Measurements from ENCODE around the gene MEPCE. TPM values are rescaled to one million over a fixed set of nuclear protein-coding genes. Genes with fewer than 3 reads are reported as not detected.
A peak's percentile ranks its signal among the peaks of the same experiment; 100 is the strongest.

MEPCE gene
- total RNA-seq, 2 donors from 2014 or later: 14.0 to 34.9 TPM

- H3K9me3 ChIP-seq: no peaks in the 10 kb centered on the region
- no peaks in the 10 kb centered on the region for H3K36me3 ChIP-seq (replicated peaks in 1 of 2; ENCODE audit: insufficient read depth in 1 of 2, low read depth in 2 of 2)
- TF ChIP-seq POLR2A (IDR thresholded peaks at IDR 0.05) (peak; percentile 49 to 93 (median 87)), CTCF (IDR thresholded peaks at IDR 0.05) (no peak)
- H3K4me1 ChIP-seq: peaks cover 44% of the 10 kb centered on the region
- WGBS, 2 donors: 1% methylated on average over 22 of the region's 27 CpGs
- intact Hi-C loops (cut with DNase I): loop anchor here (10.0 kb wide), 1 partner anchor 206 kb away; no protein-coding TSS in a partner anchor
- DNase-seq (peak; percentile 95 to 96 (median 96)), ATAC-seq (peak; percentile 86)
- H3K27ac ChIP-seq: peak within 1 kb of the TSS; percentile 46 to 86 (median 84)
- peak within 1 kb of the TSS; percentile 66 to 94 for H3K4me3 ChIP-seq
- H3K27me3 ChIP-seq: no peaks in the 10 kb centered on the region
Measured at GRCh38 chr7:100478958-100479660, 49.5 kb downstream of the MEPCE start, which contains the start of gene TSC22D4. TSC22D4 (minus strand) TSS chr7:100479214; CDS start chr7:100478038, 1,176 bp downstream.

- TF ChIP-seq CTCF (IDR thresholded peaks at IDR 0.05): no peak
- no peak for TF ChIP-seq POLR2A (IDR thresholded peaks at IDR 0.05)
- H3K4me3 ChIP-seq: no peak overlapping the region
- H3K27me3 ChIP-seq: no peaks in the 10 kb centered on the region
- intact Hi-C loops (cut with DNase I): no loop called here
- no peak for ATAC-seq
- peaks cover 31% of the 10 kb centered on the region for H3K4me1 ChIP-seq
- H3K36me3 ChIP-seq (replicated peaks in 1 of 2; ENCODE audit: insufficient read depth in 1 of 2, low read depth in 2 of 2): no peaks in the 10 kb centered on the region
- no peak for DNase-seq
- H3K27ac ChIP-seq: no peak overlapping the region
- 79 to 81% methylated on average over 1 of the region's 1 CpG for WGBS, 2 donors
- no peaks in the 10 kb centered on the region for H3K9me3 ChIP-seq
Measured at GRCh38 chr7:100481466-100481865, 51.8 kb downstream of the MEPCE start.

- H3K27ac ChIP-seq: peak overlapping the region in 3 of 4 donors; percentile 18 to 61 (median 45)
- intact Hi-C loops (cut with DNase I): no loop called here
- TF ChIP-seq POLR2A (IDR thresholded peaks at IDR 0.05): no peak
Measured at GRCh38 chr7:100482728-100483089, 53.1 kb downstream of the MEPCE start.

GRCh38 chr7:100483090-100483721 is 53.6 kb downstream of the MEPCE start:
- 0 to 3% methylated on average over 14 to 28 of the region's 79 CpGs for WGBS, 2 donors

More at GRCh38 chr7:100482728-100483089, 53.1 kb downstream of the MEPCE start:
- ATAC-seq: no peak
- peak overlapping the region in 1 of 2 donors; percentile 18 for H3K4me3 ChIP-seq
- H3K36me3 ChIP-seq (replicated peaks in 1 of 2; ENCODE audit: insufficient read depth in 1 of 2, low read depth in 2 of 2): no peaks in the 10 kb centered on the region
- WGBS, 2 donors: 26 to 34% methylated on average over 13 to 14 of the region's 14 CpGs
- no peaks in the 10 kb centered on the region for H3K27me3 ChIP-seq
- H3K9me3 ChIP-seq: no peaks in the 10 kb centered on the region
- H3K4me1 ChIP-seq: peaks cover 18% of the 10 kb centered on the region
- no peak for DNase-seq

More at GRCh38 chr7:100483090-100483721, 53.6 kb downstream of the MEPCE start:
- peak; percentile 69 for ATAC-seq
- peak overlapping the region; percentile 9 to 18 for H3K4me3 ChIP-seq
- TF ChIP-seq POLR2A (IDR thresholded peaks at IDR 0.05) (no peak), CTCF (IDR thresholded peaks at IDR 0.05) (peak; percentile 67 to 99 (median 97))
- peak; percentile 59 to 75 (median 66) for DNase-seq
- H3K27me3 ChIP-seq: no peaks in the 10 kb centered on the region
- intact Hi-C loops (cut with DNase I): no loop called here
- peak overlapping the region in 3 of 4 donors; percentile 44 to 61 (median 45) for H3K27ac ChIP-seq
- H3K9me3 ChIP-seq: no peaks in the 10 kb centered on the region
- H3K36me3 ChIP-seq (replicated peaks in 1 of 2; ENCODE audit: insufficient read depth in 1 of 2, low read depth in 2 of 2): no peaks in the 10 kb centered on the region
- peaks cover 15% of the 10 kb centered on the region for H3K4me1 ChIP-seq

Other genes with a start within 250 kb of the MEPCE start
- 1 to 10 TPM in 1 of 2 donors, under 1 TPM in 1; 0.78 to 4.0 TPM for gene PVRIG, start 209.9 kb upstream of the MEPCE start, total RNA-seq
- gene SPDYE3, start 122.1 kb upstream of the MEPCE start, total RNA-seq: not detected
- 10 to 100 TPM; 63.3 to 65.6 TPM for gene PILRB, start 71.7 kb upstream of the MEPCE start, total RNA-seq
- gene PILRA, start 56.3 kb upstream of the MEPCE start, total RNA-seq: 1 to 10 TPM in 1 of 2 donors, not detected in 1; 7.0 TPM
- 1 to 10 TPM; 1.6 to 3.3 TPM for gene ZCWPW1, start 1.1 kb upstream of the MEPCE start, total RNA-seq
- gene PPP1R35, start 6.7 kb downstream of the MEPCE start, total RNA-seq: 10 to 100 TPM; 39.4 to 69.2 TPM
- gene SPACDR, start 34.4 kb downstream of the MEPCE start, total RNA-seq: 1 to 10 TPM in 1 of 2 donors, not detected in 1; 1.0 TPM
- gene TSC22D4, start 49.4 kb downstream of the MEPCE start, total RNA-seq: 10 to 100 TPM; 16.6 to 34.9 TPM
- 1 to 10 TPM; 1.0 to 1.3 TPM for gene NYAP1, start 54.1 kb downstream of the MEPCE start, total RNA-seq
- gene AGFG2, start 109.4 kb downstream of the MEPCE start, total RNA-seq: 10 to 100 TPM; 20.4 to 24.6 TPM
- not detected for gene SAP25, start 144.1 kb downstream of the MEPCE start, total RNA-seq
- 100 to 1,000 TPM in 1 of 2 donors, 10 to 100 TPM in 1; 25.4 to 121 TPM for gene LRCH4, start 156.3 kb downstream of the MEPCE start, total RNA-seq
- 1 to 10 TPM; 1.8 to 5.3 TPM for gene FBXO24, start 156.5 kb downstream of the MEPCE start, total RNA-seq
- gene PCOLCE, start 172.5 kb downstream of the MEPCE start, total RNA-seq: 10 to 100 TPM in 1 of 2 donors, 1 to 10 TPM in 1; 7.3 to 24.1 TPM
- gene MOSPD3, start 182.7 kb downstream of the MEPCE start, total RNA-seq: 1 to 10 TPM; 6.9 to 8.6 TPM
- gene TFR2, start 211.7 kb downstream of the MEPCE start, total RNA-seq: under 1 TPM in 1 of 2 donors, not detected in 1; 0.26 TPM
- gene ACTL6B, start 226.6 kb downstream of the MEPCE start, total RNA-seq: under 1 TPM in 1 of 2 donors, not detected in 1; 0.52 TPM
- 100 to 1,000 TPM; 106 to 123 TPM for gene GNB2, start 243.9 kb downstream of the MEPCE start, total RNA-seq

Measured in body of pancreas (tissue), 4 donors.